HL-60 (cell line): ENCODE measurements around the gene UGGT2.

Source experiments
- POLR2AphosphoS5 ChIP-seq: IDR thresholded peaks from 2 replicates; pipeline ENCODE4 v1.6.1; 2012; ENCODE audit warnings: low read depth
- TF ChIP-seq, protein P1 (sequence below): IDR thresholded peaks from one replicate; pipeline ENCODE4 v1.5.1; 2011; ENCODE audit warnings: low read length, control low read depth, inconsistent platforms; ENCODE audit not compliant: insufficient read depth

DNA sequence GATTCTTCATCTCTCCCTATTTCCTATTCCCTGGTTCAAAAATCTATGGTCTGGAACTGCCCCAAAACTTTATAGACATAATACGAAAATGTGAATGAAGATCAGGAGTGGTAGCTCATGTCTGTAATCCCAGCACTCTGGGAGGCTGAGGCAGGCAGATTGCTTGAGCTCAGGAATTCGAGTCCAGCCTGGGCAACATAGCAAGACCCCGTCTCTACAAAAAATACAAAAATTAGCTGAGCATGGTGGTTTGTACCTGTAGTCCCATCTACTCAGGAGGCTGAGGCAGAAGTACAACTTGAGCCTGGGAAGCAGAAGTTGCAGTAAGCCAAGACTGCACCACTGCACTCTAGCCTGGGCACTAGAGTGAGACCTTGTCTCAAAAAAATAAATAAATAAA lies 35.1 kb downstream of the UGGT2 start:
- TF ChIP-seq POLR2AphosphoS5, result no peak
- TF ChIP-seq, protein P1, sequence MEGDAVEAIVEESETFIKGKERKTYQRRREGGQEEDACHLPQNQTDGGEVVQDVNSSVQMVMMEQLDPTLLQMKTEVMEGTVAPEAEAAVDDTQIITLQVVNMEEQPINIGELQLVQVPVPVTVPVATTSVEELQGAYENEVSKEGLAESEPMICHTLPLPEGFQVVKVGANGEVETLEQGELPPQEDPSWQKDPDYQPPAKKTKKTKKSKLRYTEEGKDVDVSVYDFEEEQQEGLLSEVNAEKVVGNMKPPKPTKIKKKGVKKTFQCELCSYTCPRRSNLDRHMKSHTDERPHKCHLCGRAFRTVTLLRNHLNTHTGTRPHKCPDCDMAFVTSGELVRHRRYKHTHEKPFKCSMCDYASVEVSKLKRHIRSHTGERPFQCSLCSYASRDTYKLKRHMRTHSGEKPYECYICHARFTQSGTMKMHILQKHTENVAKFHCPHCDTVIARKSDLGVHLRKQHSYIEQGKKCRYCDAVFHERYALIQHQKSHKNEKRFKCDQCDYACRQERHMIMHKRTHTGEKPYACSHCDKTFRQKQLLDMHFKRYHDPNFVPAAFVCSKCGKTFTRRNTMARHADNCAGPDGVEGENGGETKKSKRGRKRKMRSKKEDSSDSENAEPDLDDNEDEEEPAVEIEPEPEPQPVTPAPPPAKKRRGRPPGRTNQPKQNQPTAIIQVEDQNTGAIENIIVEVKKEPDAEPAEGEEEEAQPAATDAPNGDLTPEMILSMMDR, result no peak
